Spleen (tissue), 7 donors: ENCODE results near the gene TRIOBP.

Experiments
- POLR2A ChIP-seq, 3 donors: fragments of 450-650 bp; IDR thresholded peaks; one replicate each; pipeline ENCODE4 v1.5.1; 2017; ENCODE audit warnings: antibody characterized with exemption in 3 of 3, mild to moderate bottlenecking in 1 of 3
- TF ChIP-seq, protein P1 (sequence below), 11 experiments: fragments of 200-600 bp in 7 of 11; fragments of 450-650 bp in 4 of 11; sonication (generic) in 4 of 11; IDR thresholded peaks in 8 of 11; conservative IDR thresholded peaks in 3 of 11; 1 replicate in 7 of 11; 2 replicates in 4 of 11; pipeline versions ENCODE4 v1.4.0 to v1.8.0; 2016 to 2021; ENCODE audit warnings: antibody characterized with exemption in 11 of 11, inconsistent platforms in 4 of 11, mild to moderate bottlenecking in 1 of 11
- donor health status: DM: no; HTN: no; CAD: no; lungs with moderate emphysema.
- donor health status: DM: no; HTN: no; CAD: no.
- donor health status: DM: no; HTN: no; CAD: no.

DNA sequence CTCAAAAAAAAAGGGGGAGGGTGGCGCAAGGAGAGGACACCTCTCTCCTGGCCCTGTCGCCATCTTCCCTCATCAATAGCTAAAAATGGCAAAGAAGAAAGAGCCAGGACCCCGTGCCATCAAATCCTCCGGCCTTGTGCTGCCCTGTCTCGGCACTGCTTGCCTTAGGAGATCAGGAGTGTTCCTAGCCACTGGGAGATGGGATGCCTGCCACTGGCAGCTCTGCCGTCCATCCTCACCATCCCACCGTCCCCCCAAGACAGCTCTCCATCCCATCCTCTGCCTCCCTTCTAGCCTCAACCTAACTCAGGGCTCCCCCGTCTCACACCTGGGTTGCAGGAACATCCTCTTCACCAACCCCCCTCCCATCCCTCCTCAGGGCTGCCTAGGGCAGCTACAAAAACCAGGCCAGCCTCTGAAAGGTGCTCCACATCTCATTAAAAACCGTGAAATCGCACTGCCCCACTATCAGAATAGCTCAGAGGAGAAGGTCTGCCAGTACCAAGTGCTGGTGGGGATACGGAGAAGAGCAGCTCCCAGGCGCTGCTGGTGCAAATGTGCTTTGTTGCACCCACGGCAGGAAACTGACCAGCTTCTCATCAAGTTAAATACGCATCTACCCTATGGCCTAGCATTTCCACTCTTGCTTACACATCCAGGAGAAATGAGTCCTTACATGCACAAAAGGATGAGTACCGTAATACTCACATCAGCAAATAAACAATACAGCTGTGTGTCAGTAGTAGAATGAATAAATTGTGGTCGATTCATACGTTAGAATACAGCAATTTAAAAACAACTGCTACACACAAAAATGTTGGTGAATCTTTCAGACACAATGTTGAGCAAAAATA, 79.2 kb downstream of the TRIOBP start:
- TF ChIP-seq POLR2A (IDR thresholded peaks at IDR 0.05), result no peak
- TF ChIP-seq, protein P1, sequence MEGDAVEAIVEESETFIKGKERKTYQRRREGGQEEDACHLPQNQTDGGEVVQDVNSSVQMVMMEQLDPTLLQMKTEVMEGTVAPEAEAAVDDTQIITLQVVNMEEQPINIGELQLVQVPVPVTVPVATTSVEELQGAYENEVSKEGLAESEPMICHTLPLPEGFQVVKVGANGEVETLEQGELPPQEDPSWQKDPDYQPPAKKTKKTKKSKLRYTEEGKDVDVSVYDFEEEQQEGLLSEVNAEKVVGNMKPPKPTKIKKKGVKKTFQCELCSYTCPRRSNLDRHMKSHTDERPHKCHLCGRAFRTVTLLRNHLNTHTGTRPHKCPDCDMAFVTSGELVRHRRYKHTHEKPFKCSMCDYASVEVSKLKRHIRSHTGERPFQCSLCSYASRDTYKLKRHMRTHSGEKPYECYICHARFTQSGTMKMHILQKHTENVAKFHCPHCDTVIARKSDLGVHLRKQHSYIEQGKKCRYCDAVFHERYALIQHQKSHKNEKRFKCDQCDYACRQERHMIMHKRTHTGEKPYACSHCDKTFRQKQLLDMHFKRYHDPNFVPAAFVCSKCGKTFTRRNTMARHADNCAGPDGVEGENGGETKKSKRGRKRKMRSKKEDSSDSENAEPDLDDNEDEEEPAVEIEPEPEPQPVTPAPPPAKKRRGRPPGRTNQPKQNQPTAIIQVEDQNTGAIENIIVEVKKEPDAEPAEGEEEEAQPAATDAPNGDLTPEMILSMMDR (IDR thresholded peaks at IDR 0.05 in 8 of 11, conservative IDR thresholded peaks at IDR 0.05 in 3 of 11), result no peak
